Mucosa of gallbladder (tissue), 1 donor: ENCODE results near the gene RAB3A. TPM values are rescaled to one million over a fixed set of nuclear protein-coding genes. Genes with fewer than 3 reads are reported as not detected.

ENCODE experiments used
- DNase-seq: peaks from one replicate; pipeline ENCODE4 v3.0.0-alpha.2; 2020; ENCODE audit warnings: low spot score
- total RNA-seq: library from RNA; stranded (reverse); gene quantifications from one replicate; pipeline ENCODE4 v1.2.1, GENCODE V29; 2021
- donor health status: DM: no; HTN: no; CAD: no.

The RAB3A gene
- total RNA-seq, 1 donor from 2014 or later, result 5.5 TPM

GRCh38 chr19:18150776-18151624, 52.8 kb downstream of the RAB3A start:
- no peak for DNase-seq

DNA sequence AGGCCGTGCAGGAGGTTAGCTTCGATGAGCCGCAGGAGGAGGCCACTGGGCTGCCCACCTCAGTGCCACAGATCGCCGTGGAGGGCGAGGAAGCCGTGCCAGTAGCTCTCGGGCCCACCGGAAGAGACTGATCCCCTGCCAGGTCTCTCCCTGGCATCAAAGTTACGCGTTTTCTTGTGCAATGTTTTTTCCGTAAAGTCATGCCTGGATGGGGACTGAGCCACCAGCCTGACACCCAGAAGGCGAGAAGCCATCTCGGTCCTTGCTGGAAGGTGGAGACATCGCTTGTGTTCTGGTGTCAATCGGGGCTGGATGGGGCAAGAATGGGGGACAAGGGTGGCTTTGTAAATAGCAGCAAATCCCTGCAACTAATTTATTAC, 54.3 kb downstream of the RAB3A start:
- no peak for DNase-seq

DNA sequence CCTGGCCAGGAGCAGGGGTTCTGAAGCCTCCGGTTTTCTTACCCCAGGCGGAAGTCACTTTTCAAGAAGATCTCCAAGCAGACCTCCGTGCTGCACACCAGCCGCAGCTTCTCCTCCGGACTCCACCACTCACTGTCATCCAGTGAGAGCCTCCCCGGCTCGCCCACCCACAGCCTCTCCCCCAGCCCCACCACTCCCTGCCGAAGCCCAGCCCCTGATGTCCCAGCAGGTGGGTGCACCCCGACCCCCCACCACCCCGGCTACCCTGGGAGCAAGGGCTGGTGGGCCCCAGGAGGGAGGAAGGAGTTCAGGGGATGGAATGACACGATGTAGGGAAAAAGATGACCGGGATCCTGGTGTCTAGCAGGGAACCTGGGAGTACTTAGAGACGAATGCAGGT, 56.4 kb downstream of the RAB3A start:
- DNase-seq, result no peak

Other genes starting within 250 kb of the RAB3A start
- gene KCNN1, start 236.9 kb downstream of the RAB3A start, total RNA-seq, result 1.6 TPM
- gene ARRDC2, start 195.9 kb downstream of the RAB3A start, total RNA-seq, result 53.9 TPM
- gene IL12RB1, start 117.1 kb downstream of the RAB3A start, total RNA-seq, result 3.1 TPM
- 24.5 TPM for gene MAST3, start 106.3 kb downstream of the RAB3A start, total RNA-seq
- gene PIK3R2, start 50.9 kb downstream of the RAB3A start, total RNA-seq, result 74.2 TPM
- 44.7 TPM for gene IFI30, start 30.2 kb downstream of the RAB3A start, total RNA-seq
- 9.3 TPM for gene MPV17L2, start 10.8 kb downstream of the RAB3A start, total RNA-seq
- gene PDE4C, start 22.4 kb upstream of the RAB3A start, total RNA-seq, result 2.1 TPM
- gene IQCN, start 70.4 kb upstream of the RAB3A start, total RNA-seq, result 2.9 TPM
- 303 TPM for gene JUND, start 77.6 kb upstream of the RAB3A start, total RNA-seq
- gene LSM4, start 119.0 kb upstream of the RAB3A start, total RNA-seq, result 92.9 TPM
- 56.6 TPM for gene PGPEP1, start 136.6 kb upstream of the RAB3A start, total RNA-seq
- 76.0 TPM for gene GDF15, start 182.1 kb upstream of the RAB3A start, total RNA-seq
- gene LRRC25, start 193.6 kb upstream of the RAB3A start, total RNA-seq, result 7.8 TPM
- 68.1 TPM for gene SSBP4, start 215.4 kb upstream of the RAB3A start, total RNA-seq
- gene ISYNA1, start 234.1 kb upstream of the RAB3A start, total RNA-seq, result 37.1 TPM